Epithelial cell of esophagus (primary cell): ENCODE data around the gene CHST11.

Source experiments
- DNase-seq: peaks from one replicate; pipeline ENCODE4 v3.0.0; 2010; ENCODE audit warnings: low read depth
- H3K4me3 ChIP-seq: 2 replicates; pipeline ENCODE4 v1.5.1; 2011; ENCODE audit warnings: mild to moderate bottlenecking, low read length, control low read depth
- CTCF ChIP-seq: IDR thresholded peaks from 2 replicates; pipeline ENCODE4 v1.5.1; 2011; ENCODE audit warnings: low read depth, mild to moderate bottlenecking, low read length, control low read depth, inconsistent platforms; ENCODE audit not compliant: insufficient read depth; ENCODE audit errors: missing control alignments

The CHST11 gene

GRCh38 chr12:104779134-104779533, 322.4 kb downstream of the CHST11 start:
- no peak for DNase-seq
- TF ChIP-seq CTCF, result no peak
- no peak overlapping the region for H3K4me3 ChIP-seq

- no peak for DNase-seq
- H3K4me3 ChIP-seq, result no peak overlapping the region
- no peak for TF ChIP-seq CTCF
Observed at GRCh38 chr12:104782296-104782695, 325.5 kb downstream of the CHST11 start.

GRCh38 chr12:104784592-104784991, 327.8 kb downstream of the CHST11 start:
- no peak for DNase-seq
- no peak for TF ChIP-seq CTCF
- no peak overlapping the region for H3K4me3 ChIP-seq

GRCh38 chr12:104785886-104786285, 329.1 kb downstream of the CHST11 start:
- no peak overlapping the region for H3K4me3 ChIP-seq
- no peak for TF ChIP-seq CTCF
- no peak for DNase-seq

GRCh38 chr12:104786352-104786751, 329.6 kb downstream of the CHST11 start:
- no peak overlapping the region for H3K4me3 ChIP-seq
- DNase-seq, result no peak
- no peak for TF ChIP-seq CTCF

GRCh38 chr12:104788840-104789271, 332.1 kb downstream of the CHST11 start:
- no peak for TF ChIP-seq CTCF
- no peak overlapping the region for H3K4me3 ChIP-seq
- no peak for DNase-seq

GRCh38 chr12:104790296-104791125, 333.8 kb downstream of the CHST11 start:
- TF ChIP-seq CTCF, result peak; percentile 79
- H3K4me3 ChIP-seq, result no peak overlapping the region
- no peak for DNase-seq
